GM19397 (cell line): Measurements from ENCODE around the gene PCNP.
A peak's percentile ranks its signal among the peaks of the same experiment; 100 is the strongest.
"Not testable (repeated sequence)": the region's sequence is repeated elsewhere in the genome, so short reads cannot be mapped to it uniquely, and the experiment has no call there.

Experiments
- ATAC-seq: cut with Tn5 transposase; IDR thresholded peaks from one replicate; pipeline ENCODE4 v1.9.1; 2021; ENCODE audit warnings: mild to moderate bottlenecking, moderate library complexity; ENCODE audit not compliant: unreplicated experiment

Gene PCNP, protein sequence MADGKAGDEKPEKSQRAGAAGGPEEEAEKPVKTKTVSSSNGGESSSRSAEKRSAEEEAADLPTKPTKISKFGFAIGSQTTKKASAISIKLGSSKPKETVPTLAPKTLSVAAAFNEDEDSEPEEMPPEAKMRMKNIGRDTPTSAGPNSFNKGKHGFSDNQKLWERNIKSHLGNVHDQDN

DNA sequence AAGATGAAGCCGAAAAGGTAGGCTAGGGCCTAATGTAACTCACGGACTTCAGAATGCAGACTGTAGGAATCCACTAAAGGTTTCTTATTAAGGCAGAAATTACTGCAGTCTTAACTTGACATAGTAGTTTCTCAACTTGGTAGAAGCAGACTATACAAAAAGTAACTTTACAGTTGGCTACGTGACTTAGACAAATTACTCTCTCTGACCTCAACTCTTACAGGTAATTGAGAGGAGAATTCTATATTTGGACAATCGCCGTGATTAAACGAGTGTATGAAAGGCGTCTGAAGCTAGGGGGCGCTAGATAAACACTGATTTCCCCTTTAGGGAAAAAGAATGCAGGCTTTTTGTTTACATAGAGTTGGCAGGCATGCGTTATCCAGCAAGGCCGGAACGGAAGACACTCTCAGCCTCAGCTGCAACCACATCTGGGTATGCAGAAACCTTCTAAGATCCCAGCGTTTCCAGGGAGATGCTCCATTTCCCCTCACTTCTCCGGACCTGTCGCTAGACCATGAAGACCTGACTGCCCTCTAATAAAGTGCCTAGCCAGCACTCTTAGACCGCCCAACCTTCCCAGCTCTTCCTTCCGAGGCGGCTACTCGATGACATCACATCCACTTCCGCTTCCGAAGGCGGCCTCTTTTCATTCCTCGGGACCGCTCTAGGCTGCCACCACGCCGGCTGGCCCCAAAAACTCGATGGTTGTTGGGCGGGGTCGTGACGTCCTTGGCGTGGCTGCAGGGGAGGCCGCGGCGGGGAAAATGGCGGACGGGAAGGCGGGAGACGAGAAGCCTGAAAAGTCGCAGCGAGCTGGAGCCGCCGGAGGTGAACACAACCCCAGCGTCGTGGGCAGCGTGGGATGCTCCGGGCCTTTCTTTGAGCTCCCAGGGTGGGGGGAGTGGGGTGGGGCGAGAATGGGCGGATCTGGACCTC, at the start of gene PCNP:
TSS of gene PCNP (plus strand) at position 732 of the 939 bp plus-strand sequence. CDS start at position 768, 36 bp downstream.
- ATAC-seq: peak; percentile 88

DNA sequence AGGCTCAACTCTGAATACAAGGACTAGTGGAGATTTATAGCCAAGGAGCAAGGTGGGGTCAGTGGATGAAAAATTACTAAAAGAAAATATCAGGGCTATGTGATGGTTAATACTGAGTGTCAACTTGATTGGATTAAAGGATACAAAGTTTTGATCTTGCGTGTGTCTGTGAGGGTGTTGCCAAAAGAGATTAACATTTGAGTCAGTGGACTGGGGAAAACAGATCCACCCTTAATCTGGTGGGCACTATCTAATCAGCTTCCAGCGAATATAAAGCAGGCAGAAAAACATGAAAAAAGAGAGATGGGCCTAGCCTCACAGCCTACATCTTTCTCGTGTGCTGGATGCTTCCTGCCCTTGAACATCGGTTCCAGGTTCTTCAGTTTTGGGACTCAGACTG, 46.5 kb upstream of the PCNP start:
- ATAC-seq: no peak

DNA sequence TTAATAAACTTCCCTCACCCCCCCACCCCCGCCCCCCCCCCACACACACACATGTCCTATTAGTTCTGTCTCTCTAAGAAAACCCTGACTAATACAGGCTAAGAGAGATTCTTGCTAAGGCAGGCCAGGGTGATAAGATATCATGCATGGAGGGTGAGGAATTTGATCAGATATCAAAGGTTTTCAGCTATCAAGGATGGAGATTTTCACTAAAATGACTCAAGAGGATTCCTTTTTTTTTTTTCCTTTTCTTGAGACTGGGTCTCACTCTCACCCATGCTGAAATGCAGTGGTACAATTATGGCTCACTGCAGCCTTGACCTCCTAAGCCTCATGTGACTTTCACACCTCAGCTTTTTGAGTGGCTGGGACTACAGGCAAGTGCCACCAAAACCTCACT, 46.1 kb upstream of the PCNP start:
- no peak for ATAC-seq

DNA sequence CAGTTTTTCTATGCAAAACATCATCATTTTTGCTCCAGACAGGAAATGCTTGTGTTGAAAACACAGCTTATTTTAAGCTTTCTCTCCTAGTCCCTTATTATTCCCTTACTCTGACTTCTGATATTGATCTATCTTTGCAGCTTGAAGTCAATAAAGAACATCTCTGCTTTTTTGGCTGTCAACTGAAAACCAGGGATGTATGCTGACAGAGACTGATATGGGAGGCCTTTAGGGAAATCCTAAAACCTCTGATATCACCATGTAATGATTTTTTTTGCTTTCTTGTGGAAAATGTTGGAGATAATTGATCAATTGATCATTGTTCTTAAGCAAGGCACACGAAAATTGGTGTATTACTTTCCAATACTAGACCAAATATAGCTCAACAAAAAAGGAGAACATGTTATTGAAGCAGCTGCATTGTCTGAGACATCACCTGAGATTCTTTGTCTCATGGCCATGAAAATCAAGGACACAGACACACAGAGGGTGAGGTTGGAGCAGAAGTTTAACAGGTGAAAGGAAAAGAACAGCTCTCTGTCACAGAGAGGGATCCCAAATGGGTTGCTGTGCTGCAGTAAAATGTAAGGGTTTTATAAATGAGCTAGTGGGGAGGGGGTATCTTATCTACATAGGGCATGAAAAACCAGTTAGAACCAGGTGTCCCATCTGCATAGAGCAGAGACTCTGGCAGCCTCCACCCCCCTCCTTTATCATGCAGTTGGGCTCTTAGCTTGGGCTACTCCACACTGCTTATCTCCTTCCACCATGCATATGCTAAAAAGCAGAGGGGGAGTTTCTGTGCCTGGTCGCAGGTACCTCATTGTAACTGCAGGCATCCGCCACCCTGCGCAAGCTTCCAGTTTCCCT, 43.9 kb upstream of the PCNP start:
- ATAC-seq: no peak

DNA sequence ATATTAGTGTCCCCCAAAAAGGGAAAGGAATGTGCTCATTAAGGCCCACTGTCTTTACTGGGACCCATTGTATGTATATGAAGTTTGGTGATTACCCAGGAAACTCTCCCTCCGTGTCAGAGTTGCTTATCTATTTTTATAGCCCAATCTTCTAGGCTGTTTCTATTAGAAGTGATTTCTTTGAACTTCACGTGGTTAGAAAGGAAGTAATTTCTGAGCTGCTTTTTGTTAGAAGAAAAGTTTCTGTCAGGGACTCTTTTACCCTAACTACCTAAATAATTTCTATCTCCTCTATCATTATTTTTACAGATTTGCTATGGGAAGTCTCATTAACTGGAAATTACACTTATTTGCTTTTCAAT, 43.3 kb upstream of the PCNP start:
- ATAC-seq: no peak

DNA sequence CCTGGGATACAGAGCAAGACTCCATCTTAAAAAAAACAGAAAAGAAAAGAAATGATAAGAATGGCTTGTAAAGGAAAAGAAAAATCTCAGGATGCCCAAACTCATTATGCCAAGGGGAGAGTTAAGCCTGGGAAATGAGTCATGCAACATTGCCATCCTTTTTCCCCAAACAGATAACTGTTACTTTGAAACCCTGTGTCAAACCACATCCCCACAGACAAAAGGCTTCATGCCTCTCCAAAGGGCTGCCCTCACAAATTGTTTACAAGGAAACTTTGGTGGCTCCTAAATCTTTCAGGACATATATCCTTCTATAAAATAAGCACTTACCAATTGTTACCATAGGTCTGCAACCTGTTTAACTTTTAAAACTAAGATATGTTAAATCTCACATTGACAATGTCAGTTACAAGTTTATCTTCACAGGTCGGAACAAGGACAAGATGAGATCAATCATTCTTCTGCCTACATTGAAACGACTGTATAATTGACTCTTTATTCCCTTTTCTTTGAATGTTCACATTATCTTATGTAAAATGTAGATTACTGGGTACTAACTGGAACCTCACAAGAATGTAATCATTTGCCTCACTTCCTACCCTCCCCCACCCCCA, 42.4 kb upstream of the PCNP start:
- ATAC-seq: no peak

DNA sequence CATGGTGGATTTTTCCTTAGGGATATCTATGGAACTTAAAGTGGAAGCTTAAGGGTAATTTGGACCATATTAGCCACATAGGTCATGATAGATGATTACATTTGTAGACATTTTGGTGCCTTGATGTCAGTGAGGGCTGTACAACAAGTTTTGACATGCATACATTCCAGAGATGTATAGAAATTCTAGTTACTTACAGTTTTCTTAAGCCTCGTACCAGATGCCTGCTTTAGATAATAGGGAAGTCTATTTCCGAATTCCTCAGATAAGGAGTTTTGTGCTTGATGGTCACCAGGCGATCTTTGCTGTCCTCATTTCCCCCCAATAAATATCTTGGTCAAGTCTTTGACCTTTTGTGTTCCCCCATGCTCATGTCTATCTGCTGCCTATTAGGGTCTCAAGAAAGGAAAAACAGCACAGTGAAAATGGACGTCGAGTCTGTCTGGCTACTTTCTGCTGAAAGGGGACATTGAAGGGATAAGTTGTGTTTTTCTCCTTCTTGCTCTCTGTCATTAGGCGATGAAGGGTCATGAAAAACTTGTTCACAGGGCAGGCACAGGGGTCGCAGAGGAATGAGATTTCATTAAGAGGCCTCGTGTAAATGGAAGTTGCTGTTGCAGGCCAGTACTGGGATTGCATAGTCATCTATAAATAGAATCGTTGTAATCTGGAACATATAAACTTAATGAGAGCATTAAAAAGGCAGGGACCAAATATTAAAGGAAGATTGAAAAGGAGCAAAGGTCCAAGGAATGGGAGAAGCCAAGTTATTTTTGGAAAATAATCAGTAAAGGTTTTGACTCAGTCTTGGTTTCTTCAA, 41.0 kb upstream of the PCNP start:
- ATAC-seq: no peak

DNA sequence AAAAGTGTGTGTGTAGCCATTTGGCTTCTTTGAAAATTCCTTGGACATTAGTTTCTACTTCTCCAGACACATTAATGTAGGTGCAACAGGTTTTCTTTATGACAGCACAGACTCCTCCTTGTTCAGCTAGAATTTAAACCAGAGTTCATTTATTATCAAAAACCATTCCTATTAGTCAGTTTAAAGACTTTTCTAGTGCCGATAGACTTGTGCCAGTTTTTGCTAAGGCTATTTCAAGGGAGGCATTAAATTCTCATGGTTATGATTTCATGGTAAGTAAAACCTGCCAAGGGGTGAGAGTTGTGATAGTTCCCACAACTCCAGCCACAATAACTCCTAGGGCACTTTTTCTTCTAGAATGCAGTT, 40.4 kb upstream of the PCNP start:
- no peak for ATAC-seq

DNA sequence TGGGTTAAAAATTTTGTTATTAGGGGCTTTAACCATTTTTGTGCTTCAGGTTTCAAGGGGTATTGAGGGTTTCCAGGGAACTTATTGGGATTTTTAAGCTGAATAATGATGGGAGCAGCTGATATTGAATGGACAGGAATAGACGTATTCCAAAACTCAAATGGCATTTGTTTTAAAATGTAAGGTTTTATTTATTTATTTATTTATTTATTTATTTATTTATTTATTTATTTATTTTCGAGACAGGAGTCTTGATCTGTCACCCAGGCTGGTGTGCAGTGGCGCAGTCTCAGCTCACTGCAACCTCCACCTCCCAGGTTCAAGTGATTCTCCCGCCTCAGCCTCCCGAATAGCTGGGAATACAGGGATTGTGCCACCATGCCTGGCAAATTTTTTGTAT, 38.8 kb upstream of the PCNP start:
- ATAC-seq: no peak

DNA sequence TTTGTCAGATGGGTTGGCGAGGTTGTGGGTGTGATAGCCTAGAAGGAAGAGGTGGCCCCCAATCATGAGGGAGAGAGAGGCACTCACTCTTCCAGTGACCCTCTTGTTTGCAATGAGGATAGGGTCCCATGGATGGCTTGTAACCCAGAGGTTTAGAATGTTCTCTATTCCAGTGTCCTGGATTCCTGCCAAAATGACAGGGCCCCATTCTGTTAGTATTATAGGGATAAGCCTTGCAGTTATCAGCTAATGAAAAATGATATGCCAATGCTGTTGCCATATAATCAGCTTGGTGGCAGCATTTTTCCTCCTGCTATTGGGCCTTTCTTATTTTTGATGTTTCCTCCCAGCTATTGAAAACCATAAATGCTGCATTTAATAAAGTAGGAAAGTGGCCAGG, 37.7 kb upstream of the PCNP start:
- ATAC-seq: no peak

DNA sequence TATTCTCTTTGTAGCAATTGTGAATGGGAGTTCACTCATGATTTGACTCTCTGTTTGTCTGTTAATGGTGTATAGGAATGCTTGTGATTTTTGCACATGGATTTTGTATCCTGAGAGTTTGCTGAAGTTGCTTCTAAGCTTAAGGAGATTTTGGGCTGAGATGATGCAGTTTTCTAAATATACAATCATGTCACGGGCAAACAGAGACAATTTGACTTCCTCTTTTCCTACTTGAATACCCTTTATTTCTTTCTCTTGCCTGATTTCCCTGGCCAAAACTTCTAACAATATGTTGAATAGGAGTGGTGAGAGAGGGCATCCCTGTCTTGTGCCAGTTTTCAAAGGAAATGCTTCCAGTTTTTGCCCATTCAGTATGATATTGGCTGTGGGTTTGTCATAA, 37.0 kb upstream of the PCNP start:
- not testable (repeated sequence) for ATAC-seq

DNA sequence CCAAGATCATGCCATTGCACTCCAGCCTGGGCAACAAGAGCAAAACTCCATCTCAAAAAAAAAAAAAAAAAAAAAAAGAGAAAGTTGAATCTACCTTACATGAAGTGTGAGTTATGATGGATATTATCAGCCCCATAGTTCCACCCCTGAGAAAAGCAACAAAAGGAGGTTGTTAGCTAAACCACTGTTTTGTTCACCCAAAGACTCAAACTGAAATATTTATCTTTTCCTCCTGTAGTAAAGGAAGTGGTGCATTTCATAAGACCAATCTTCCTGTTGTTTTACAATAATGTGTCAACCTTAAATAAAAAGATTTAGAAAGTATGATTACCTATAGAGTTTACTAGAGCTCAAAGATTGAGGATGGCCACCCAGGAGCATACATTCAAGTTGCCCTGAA, 31.0 kb upstream of the PCNP start:
- ATAC-seq: no peak

DNA sequence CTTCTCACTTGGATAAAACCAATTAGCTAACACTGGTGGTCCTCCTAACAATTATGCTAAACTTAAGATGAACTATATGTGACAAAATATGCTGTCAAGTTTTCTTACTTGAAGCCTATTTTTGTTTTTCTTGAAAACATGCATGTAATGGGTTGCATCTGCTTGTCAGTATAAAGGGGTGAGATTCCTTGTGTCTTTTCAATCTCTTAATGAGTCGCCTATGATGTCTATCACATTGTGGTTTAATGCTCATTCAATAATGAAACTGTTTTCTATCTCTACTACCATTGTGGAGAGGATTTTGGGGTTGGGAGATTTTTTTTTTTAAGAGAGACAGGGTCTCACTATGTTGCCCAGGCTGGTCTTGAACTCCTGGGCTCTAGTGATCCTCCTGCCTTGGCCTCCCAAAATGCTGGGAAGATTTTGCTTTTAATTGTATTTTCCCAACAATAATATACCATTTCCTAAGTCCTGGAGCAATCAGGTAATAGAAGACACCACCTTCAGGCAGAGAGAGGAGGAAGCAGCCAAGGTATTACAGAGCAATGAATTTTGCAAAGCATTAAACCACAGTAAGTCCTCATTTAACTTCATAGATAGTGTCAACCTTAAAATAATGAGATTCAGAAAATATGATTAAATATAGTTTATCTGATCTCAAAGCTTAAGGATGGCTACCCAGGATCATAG, 29.7 kb upstream of the PCNP start:
- ATAC-seq: no peak

DNA sequence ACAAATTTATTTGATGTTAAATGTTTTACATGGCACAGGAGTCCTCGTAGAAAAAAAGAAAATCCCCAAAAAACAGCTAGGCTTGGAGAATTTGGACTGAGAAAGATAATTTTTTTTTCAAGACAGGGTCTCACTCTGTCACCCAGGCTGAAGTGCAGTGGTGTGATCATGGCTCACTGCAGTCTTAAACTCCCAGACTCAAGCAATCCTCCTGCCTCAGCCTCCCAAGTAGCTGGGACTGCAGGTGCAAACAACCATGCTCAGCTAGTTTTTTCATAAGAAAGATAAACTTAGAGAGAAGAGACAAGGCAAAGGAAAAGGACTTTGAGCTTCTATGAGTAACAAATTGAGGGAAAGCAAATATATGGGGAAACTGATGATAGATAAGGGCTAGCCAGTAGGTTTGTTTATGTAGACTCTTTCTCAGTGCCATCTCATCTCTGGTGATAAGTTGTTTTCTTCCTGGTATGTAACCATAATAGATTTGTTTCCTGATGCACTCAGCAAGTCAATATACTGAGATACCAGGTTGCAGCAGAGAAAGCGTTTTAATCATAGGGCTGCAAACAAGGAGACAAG, 25.4 kb upstream of the PCNP start:
- no peak for ATAC-seq

DNA sequence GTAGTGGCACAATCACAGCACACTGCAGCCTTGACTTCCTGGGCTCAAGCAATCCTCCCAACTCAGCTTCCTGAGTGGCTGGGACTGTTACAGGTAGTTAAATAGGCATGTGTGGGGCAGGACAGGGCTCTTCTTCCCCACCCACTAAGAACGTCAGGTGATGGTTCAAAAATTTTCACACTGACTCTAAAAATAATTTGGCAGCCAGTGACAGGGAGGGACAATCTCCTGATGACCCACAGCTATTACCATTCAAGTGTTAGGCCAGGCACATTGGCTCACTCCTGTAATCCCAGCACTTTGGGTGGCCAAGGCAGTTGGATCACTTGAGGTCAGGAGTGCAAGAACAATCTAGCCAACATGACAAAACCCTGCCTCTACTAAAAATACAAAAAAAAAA, 24.5 kb upstream of the PCNP start:
- ATAC-seq: no peak

DNA sequence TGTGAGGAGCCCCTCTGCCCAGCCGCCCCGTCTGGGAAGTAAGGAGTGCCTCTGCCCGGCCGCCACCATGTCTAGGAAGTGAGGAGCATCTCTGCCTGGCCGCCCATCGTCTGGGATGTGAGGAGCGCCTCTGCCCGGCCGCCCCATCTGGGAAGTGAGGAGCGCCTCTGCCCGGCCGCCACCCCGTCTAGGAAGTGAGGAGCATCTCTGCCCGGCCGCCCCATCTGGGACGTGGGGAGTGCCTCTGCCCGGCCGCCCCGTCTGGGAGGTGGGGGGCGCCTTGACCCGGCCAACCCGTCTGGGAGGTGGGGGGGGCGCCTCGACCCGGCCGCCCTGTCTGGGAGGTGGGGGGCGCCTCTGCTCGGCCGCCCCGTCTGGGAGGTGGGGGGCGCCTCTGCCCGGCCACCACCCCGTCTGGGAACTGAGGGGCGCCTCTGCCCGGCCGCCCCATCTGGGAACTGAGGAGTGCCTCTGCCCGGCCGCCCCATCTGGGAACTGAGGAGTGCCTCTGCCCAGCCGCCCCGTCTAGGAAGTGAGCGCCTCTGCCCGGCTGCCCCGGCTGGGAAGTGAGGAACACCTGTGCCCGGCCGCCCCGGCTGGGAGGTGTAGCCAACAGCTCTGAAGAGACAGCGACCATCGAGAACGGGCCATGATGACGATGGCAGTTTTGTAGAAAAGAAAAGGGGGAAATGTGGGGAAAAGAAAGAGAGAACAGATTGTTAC, 22.5 kb upstream of the PCNP start:
- not testable (repeated sequence) for ATAC-seq

DNA sequence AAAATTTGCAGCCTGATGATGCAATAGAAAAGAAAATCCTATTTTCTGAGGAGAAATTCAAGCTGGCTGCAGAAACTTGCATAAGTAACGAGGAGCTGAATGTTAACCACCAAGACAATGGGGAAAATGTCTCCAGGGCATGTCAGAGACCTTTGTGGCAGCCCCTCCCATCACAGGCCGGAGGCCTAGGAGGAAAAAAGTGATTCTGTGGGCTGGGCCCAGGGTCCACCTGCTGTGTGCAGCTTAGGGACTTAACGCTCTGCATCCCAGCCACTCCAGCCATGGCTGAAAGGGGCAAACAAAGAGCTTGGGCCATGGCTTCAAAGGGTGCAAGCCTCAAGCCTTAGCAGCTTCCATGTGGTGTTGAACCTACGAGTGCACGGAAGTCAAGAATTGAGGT, 20.6 kb upstream of the PCNP start:
- ATAC-seq: not testable (repeated sequence)

DNA sequence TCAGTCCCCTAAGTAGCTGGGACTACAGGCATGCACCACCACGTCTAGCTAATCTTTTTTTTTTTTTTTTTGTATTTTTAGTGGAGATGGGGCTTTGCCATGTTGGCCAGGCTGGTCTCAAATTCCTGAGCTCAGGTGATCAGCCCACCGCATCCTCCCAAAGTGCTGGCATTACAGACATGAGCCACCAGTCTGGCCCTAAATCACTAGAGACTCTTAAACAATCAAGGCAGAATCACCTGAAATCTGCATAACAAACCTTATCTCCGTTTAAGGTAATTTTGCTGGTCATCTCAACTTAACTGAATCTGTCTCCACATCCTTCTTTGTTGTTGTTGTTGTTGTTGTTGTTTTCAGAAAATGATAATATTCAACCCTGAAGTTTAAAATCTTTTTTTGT, 17.9 kb upstream of the PCNP start:
- ATAC-seq: no peak
